GM12872 (cell line): ENCODE results near the gene DUSP28.

Source experiments
- TF ChIP-seq, protein P1 (sequence below): IDR thresholded peaks from 3 replicates; pipeline ENCODE4 v1.5.1; 2011; ENCODE audit warnings: low read depth, mild to moderate bottlenecking, low read length, moderate library complexity; ENCODE audit not compliant: insufficient read depth

DUSP28 gene

DNA sequence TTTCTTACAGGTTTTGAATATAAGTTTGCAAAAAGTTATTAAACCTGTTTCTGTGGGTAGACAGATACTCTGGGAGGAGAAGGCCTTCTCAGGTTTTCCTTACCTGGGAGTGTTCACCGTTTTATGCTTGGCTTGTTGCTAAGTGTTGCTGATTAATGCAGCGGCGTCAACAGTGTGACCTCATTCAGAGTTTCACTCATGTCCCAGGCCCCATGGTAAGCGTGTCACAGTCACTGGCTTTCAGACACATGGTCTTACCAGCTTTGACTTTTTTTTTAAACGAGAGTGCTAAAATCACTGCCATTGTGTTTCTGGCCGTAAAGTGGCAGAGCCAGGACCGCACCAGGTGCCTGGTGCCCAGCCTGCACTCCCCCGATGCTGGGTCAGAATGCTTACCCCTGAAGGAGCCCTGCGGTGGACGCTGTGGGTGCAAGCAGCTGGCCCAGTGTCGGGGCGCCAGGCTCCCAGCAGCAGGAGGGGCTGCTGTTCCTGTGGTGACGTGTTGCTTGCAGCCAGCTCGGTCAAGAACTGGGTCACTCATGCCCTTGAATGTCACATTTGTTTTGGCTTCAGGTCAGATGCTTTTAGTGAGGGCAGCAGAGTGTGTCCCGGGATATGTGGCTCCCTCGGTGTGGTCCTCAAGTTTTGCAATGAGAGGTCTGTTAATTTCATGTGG is 29.8 kb downstream of the DUSP28 start:
- TF ChIP-seq, protein P1, sequence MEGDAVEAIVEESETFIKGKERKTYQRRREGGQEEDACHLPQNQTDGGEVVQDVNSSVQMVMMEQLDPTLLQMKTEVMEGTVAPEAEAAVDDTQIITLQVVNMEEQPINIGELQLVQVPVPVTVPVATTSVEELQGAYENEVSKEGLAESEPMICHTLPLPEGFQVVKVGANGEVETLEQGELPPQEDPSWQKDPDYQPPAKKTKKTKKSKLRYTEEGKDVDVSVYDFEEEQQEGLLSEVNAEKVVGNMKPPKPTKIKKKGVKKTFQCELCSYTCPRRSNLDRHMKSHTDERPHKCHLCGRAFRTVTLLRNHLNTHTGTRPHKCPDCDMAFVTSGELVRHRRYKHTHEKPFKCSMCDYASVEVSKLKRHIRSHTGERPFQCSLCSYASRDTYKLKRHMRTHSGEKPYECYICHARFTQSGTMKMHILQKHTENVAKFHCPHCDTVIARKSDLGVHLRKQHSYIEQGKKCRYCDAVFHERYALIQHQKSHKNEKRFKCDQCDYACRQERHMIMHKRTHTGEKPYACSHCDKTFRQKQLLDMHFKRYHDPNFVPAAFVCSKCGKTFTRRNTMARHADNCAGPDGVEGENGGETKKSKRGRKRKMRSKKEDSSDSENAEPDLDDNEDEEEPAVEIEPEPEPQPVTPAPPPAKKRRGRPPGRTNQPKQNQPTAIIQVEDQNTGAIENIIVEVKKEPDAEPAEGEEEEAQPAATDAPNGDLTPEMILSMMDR = no peak

DNA sequence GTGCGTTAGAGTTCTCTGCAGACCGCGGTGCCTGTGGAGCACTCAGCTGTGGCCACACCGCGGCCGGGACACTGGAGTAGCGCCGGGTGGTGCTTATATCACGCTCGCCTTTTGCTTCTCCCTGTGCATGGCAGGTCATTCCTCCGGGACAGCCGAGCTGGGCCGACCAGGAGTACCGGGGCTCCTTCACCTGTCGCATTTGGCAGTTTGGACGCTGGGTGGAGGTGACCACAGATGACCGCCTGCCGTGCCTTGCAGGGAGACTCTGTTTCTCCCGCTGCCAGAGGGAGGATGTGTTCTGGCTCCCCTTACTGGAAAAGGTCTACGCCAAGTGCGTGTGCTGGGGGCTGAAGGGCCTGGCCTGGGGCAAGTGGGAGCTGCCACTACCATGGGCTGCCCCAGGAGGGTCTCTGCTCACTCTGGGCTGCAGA is 30.5 kb downstream of the DUSP28 start:
- TF ChIP-seq, protein P1 = no peak

DNA sequence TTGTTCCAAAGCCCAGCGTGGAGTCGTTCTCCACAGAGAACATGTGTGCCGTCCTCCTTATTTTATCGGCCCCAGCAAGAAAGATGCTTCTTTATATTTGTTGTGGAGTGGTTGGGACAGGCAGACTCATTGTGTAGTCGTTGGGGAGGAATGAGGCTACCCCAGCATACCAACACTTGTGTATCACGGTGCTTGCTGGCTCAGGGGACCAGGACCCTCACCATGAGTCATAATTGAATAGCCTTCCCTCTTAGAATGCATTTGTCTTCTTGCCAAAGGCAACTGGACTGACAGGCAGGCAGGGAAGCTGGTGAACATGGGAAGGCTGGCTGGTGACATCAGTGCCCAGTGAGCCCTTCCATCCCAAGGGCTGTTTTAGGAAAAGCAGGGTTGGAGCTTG is 31.1 kb downstream of the DUSP28 start:
- TF ChIP-seq, protein P1 = no peak

- TF ChIP-seq, protein P1 = no peak
Observed at GRCh38 chr2:240591784-240592183, 31.6 kb downstream of the DUSP28 start.

DNA sequence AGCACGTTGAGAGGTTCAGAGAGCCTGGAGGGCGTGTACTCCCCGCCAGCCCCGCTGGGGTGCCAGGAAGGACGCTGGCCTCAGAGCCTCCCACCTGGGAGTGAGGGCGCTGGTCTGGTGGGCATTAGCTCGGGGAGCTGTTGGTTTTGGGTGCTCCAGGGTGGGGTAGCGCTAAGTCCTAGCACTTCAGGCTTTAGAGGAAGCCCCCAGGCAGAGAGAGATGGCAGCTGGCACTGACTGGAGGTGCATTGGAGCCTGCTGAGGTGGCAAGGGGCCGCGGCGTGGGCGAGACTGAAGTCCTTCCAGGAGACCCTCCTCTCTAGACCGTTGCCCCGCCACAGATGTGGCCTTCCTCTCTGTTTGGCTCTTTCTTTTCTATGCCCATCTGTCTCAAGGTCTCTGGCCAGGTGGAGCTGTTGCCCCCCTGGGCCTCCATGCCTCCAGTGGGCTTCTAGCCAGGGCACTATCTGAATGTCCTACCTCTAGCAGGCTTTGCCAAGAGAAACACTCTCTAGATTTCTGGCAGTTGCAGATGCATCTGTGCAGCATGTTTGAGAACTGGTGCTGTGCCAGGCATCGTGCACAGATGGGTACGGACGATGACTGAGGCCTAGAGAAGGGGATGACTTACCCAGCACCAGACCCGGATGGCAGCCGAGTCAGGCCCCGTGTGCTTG is 33.0 kb downstream of the DUSP28 start:
- TF ChIP-seq, protein P1 = no peak

GRCh38 chr2:240593703-240594451 is 33.7 kb downstream of the DUSP28 start:
- TF ChIP-seq, protein P1 = no peak

DNA sequence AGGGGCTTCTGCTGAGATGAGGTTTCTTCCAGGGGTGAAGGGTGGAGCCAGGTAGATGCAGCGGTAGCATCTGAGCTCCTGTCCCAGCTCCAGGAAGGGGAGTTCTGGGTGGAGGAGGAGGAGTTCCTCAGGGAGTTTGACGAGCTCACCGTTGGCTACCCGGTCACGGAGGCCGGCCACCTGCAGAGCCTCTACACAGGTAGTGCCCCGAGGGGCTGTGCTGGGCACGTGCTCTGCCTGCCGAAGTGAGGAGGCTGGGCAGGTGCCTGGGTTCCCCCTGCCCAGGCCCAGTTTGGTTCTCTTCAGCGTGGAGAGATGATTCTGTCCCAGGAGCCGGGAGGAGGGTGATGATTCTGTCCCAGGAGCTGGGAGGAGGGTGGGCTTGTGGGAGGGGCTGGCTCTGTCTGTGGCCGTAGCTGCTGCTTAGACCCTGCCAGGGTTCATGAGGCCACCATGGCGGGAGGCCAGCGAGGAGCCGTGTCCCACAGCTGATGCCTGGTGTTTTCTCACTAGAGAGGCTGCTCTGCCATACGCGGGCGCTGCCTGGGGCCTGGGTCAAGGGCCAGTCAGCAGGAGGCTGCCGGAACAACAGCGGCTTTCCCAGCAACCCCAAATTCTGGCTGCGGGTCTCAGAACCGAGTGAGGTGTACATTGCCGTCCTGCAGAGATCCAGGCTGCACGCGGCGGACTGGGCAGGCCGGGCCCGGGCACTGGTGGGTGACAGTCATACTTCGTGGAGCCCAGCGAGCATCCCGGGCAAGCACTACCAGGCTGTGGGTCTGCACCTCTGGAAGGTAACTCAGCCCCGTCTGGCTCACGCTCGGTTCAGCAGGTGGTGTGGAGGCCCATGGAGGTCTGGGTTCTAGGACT is 34.6 kb downstream of the DUSP28 start:
- TF ChIP-seq, protein P1 = no peak
